IMR-90 (cell line): ENCODE results near the gene RASSF3. TPM values are rescaled to one million over a fixed set of nuclear protein-coding genes. Genes with fewer than 3 reads are reported as not detected.

Experiments used
- ATAC-seq: fragments of 200-7000 bp; cut with Tn5 transposase; 2 replicates; pipeline ENCODE4 v1.9.1; 2020; ENCODE audit warnings: low read depth, mild to moderate bottlenecking, moderate library complexity
- BruUV-seq: library from RNA; stranded (reverse); fragments of 400-500 nt; replicated peaks from 2 replicates; lab custom pipeline; 2021; lab: Mats Ljungman, UMichigan
- CTCF ChIA-PET: fragments of 300-600 bp; formaldehyde crosslinking; extraction: SDS; loops from one replicate; lab custom pipeline; 2021; ENCODE audit warnings: antibody characterized with exemption; lab: Yijun Ruan, JAX
- POLR2A ChIA-PET: fragments of 300-600 bp; sonication (Branson Sonifier 250); formaldehyde crosslinking; loops from one replicate; lab custom pipeline; 2022; ENCODE audit warnings: antibody characterized with exemption; ENCODE audit not compliant: unreplicated experiment; lab: Charles Lee
- DNase-seq: peaks from one replicate; pipeline ENCODE4 v3.0.0; 2013
- H2AFZ ChIP-seq: replicated peaks from 2 replicates; pipeline ENCODE3; 2013; ENCODE audit warnings: low read length, mild to moderate bottlenecking; ENCODE audit not compliant: poor library complexity
- H2AK5ac ChIP-seq: 2 replicates; pipeline ENCODE4 v1.6.1; 2013; ENCODE audit warnings: low read depth, low read length, inconsistent platforms
- H2AK9ac ChIP-seq: replicated peaks from 2 replicates; pipeline ENCODE3; 2013; ENCODE audit warnings: mild to moderate bottlenecking, low read depth, low read length, moderate library complexity; ENCODE audit not compliant: poor library complexity
- H2BK120ac ChIP-seq: 2 replicates; pipeline ENCODE4 v1.6.1; 2013; ENCODE audit warnings: low read depth, low read length, inconsistent platforms
- H2BK15ac ChIP-seq: 3 replicates; pipeline ENCODE4 v1.6.1; 2013; ENCODE audit warnings: low read depth, low read length, inconsistent platforms
- H2BK20ac ChIP-seq: 2 replicates; pipeline ENCODE4 v1.6.1; 2013; ENCODE audit warnings: low read depth, mild to moderate bottlenecking, inconsistent platforms, low read length, moderate library complexity
- H2BK5ac ChIP-seq: 2 replicates; pipeline ENCODE4 v1.6.1; 2013; ENCODE audit warnings: mild to moderate bottlenecking, low read depth, low read length, inconsistent platforms; ENCODE audit not compliant: poor library complexity, severe bottlenecking
- H3K14ac ChIP-seq: replicated peaks from 2 replicates; pipeline ENCODE4 v1.6.1; 2013; ENCODE audit warnings: low read depth, low read length, inconsistent platforms
- H3K18ac ChIP-seq: 2 replicates; pipeline ENCODE4 v1.6.1; 2013; ENCODE audit warnings: low read depth, low read length, control low read depth
- H3K23ac ChIP-seq: 2 replicates; pipeline ENCODE4 v1.6.1; 2013; ENCODE audit warnings: low read depth, low read length, inconsistent platforms
- H3K27ac ChIP-seq: 2 replicates; pipeline ENCODE4 v1.5.1; 2013; ENCODE audit warnings: mild to moderate bottlenecking, control low read depth, low read length; ENCODE audit not compliant: insufficient read depth
- H3K27me3 ChIP-seq: 2 replicates; pipeline ENCODE4 v1.6.1; 2013; ENCODE audit warnings: low read length; ENCODE audit not compliant: control insufficient read depth, insufficient read depth
- H3K36me3 ChIP-seq: 2 replicates; pipeline ENCODE4 v1.6.1; 2013; ENCODE audit warnings: low read length, mixed read lengths; ENCODE audit not compliant: control insufficient read depth, insufficient read depth
- H3K4ac ChIP-seq: 2 replicates; pipeline ENCODE4 v1.6.1; 2013; ENCODE audit warnings: low read depth, low read length, inconsistent platforms
- H3K4me1 ChIP-seq: 2 replicates; pipeline ENCODE4 v1.6.1; 2013; ENCODE audit warnings: low read length, mixed read lengths; ENCODE audit not compliant: control insufficient read depth, insufficient read depth
- H3K4me2 ChIP-seq: 2 replicates; pipeline ENCODE4 v1.6.1; 2013; ENCODE audit warnings: low read depth, mild to moderate bottlenecking, control low read depth, low read length, moderate library complexity
- H3K4me3 ChIP-seq: 2 replicates; pipeline ENCODE4 v1.5.1; 2013; ENCODE audit warnings: low read depth, mild to moderate bottlenecking, control low read depth, low read length, moderate library complexity; ENCODE audit not compliant: insufficient read depth
- H3K56ac ChIP-seq: 2 replicates; pipeline ENCODE4 v1.6.1; 2013; ENCODE audit warnings: low read length, inconsistent platforms; ENCODE audit not compliant: insufficient read depth; ENCODE audit errors: extremely low read depth
- H3K79me1 ChIP-seq, 2 experiments: 2 replicates each; pipeline ENCODE4 v1.6.1; 2013; ENCODE audit warnings: low read length in 2 of 2, inconsistent platforms in 1 of 2, low read depth in 1 of 2
- H3K9ac ChIP-seq: 2 replicates; pipeline ENCODE4 v1.6.1; 2013; ENCODE audit warnings: low read depth, low read length, control low read depth
- H3K9me1 ChIP-seq: 2 replicates; pipeline ENCODE4 v1.6.1; 2013; ENCODE audit warnings: low read length, inconsistent platforms; ENCODE audit not compliant: insufficient read depth
- H3K9me3 ChIP-seq: 2 replicates; pipeline ENCODE4 v1.6.1; 2013; ENCODE audit warnings: low read length; ENCODE audit not compliant: control insufficient read depth, insufficient read depth
- H4K20me1 ChIP-seq: 2 replicates; pipeline ENCODE4 v1.6.1; 2013; ENCODE audit warnings: low read length, inconsistent platforms; ENCODE audit not compliant: insufficient read depth
- H4K5ac ChIP-seq: 2 replicates; pipeline ENCODE4 v1.6.1; 2013; ENCODE audit warnings: mild to moderate bottlenecking, low read depth, low read length, control low read depth
- H4K8ac ChIP-seq, 2 experiments: 2 replicates each; pipeline ENCODE4 v1.6.1; 2013; ENCODE audit warnings: low read depth in 2 of 2, low read length in 2 of 2, control low read depth in 1 of 2, inconsistent platforms in 1 of 2
- H4K91ac ChIP-seq: 2 replicates; pipeline ENCODE4 v1.6.1; 2013; ENCODE audit warnings: low read depth, low read length, inconsistent platforms; ENCODE audit not compliant: insufficient read depth
- CEBPB ChIP-seq: IDR thresholded peaks from 2 replicates; pipeline ENCODE4 v1.6.1; 2012; ENCODE audit warnings: low read depth, low read length, improper control_type of control experiment
- MAZ ChIP-seq: IDR thresholded peaks from 2 replicates; pipeline ENCODE4 v1.6.1; 2012; ENCODE audit warnings: low read depth, mild to moderate bottlenecking, low read length, improper control_type of control experiment, moderate library complexity, borderline replicate concordance
- POLR2A ChIP-seq: IDR thresholded peaks from 2 replicates; pipeline ENCODE4 v1.6.1; 2012; ENCODE audit warnings: mild to moderate bottlenecking, low read depth, low read length
- RAD21 ChIP-seq: IDR thresholded peaks from 2 replicates; pipeline ENCODE4 v1.6.1; 2012; ENCODE audit warnings: low read length, improper control_type of control experiment
- SMC3 ChIP-seq: fragments of 150-350 bp; IDR thresholded peaks from 2 replicates; pipeline ENCODE4 v1.6.1; 2016; ENCODE audit warnings: low read depth, mild to moderate bottlenecking, antibody characterized with exemption, low read length, moderate library complexity
- WGBS, 2 experiments: methylation state at CpG; one replicate each; pipeline versions ENCODE4 v1.1.5 to v1.1.7; 2013; ENCODE audit warnings: missing lambda C conversion rate in 2 of 2; ENCODE audit not compliant: insufficient read length in 1 of 2; ENCODE audit errors: extremely low coverage in 2 of 2; 5-methylcytosine and 5-hydroxymethylcytosine counted together
- dilution Hi-C: fragments of 300-500 bp; cut with HindIII; formaldehyde crosslinking; loops from one replicate; pipeline ENCODE4 v1.14.3; 2018; ENCODE audit warnings: low sequenced_read_pairs; ENCODE audit not compliant: unreplicated experiment
- in situ Hi-C: fragments of 300-500 bp; cut with MboI; formaldehyde crosslinking; loops from 3 replicates; pipeline ENCODE4 v1.14.3; 2019; ENCODE audit warnings: low sequenced_read_pairs, inconsistent platforms, mixed read lengths
- intact Hi-C: fragments of 100-400 bp; cut with micrococcal nuclease; formaldehyde crosslinking; loops from 2 replicates; pipeline ENCODE4 v1.10.0; 2022
- polyA plus RNA-seq, 3 experiments: library from polyadenylated mRNA; depleted of rRNA; stranded (reverse); fragments of >200 nt; gene quantifications; 2 replicates each; pipeline ENCODE4 v1.2.3, GENCODE V29; 2012; ENCODE audit warnings: low replicate concordance in 1 of 3
- total RNA-seq: library from RNA; depleted of rRNA; stranded (reverse); fragments of >200 nt; gene quantifications from 2 replicates; pipeline ENCODE4 v1.2.3, GENCODE V29; 2012

Gene RASSF3
- total and polyA plus RNA-seq, 2 of the 4 experiments (the other 2 are of a cell fraction) = 18.7 to 39.3 TPM

DNA sequence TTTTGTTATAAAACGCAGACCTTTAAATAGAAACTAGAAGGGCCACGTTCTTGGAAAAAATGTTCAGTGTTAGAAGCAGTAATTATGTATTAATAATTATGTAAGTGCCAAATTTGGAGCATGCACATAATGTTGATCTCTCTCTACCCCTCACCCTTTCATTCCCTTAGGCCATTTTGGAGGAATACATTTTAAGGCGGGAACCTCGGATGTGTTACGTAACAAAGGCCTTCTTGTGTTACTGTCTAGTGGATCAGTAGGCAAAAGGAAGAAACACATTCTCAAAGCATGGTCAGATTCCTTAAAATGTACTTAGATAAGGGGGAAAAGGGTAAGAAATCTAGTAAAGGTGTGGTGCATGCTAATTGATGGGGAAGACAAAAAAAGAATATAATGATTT lies 52.7 kb downstream of the RASSF3 start:
- no CpG with 5 or more reads among the region's 5 CpGs for WGBS, 2 experiments
- Histone ChIP-seq H3K27ac (no peak overlapping the region), H3K4me1 (peaks cover 10% of the 10 kb centered on the region), H2BK15ac (no peak overlapping the region), H3K9me1 (peaks cover 24% of the 10 kb centered on the region), H4K20me1 (peaks cover 52% of the 10 kb centered on the region), H2AFZ (no peak overlapping the region), H2AK5ac (no peak overlapping the region), H2BK20ac (no peak overlapping the region), H3K4me2 (no peak overlapping the region), H3K18ac (no peak overlapping the region), H2AK9ac (no peak overlapping the region), H3K9me3 (no peaks in the 10 kb centered on the region), H3K4ac (no peak overlapping the region), H3K14ac (no peak overlapping the region), H3K23ac (no peak overlapping the region), H4K8ac (no peak overlapping the region), H3K36me3 (no peaks in the 10 kb centered on the region), H2BK120ac (no peak overlapping the region), H2BK5ac (no peak overlapping the region), H3K4me3 (no peak overlapping the region), H3K27me3 (no peaks in the 10 kb centered on the region), H4K5ac (no peak overlapping the region), H3K56ac (no peak overlapping the region), H3K9ac (no peak overlapping the region), H3K79me1 (peaks cover 22 to 81% of the 10 kb centered on the region in 2 experiments), H4K91ac (no peak overlapping the region)
- no peak for DNase-seq
- TF ChIP-seq CEBPB (peak; percentile 61), SMC3 (no peak), RAD21 (no peak), POLR2A (no peak), MAZ (no peak)
- ChIA-PET POLR2A (no interaction called here), CTCF (no interaction called here)
- intact Hi-C loops (no loop called here), in situ Hi-C loops (no loop called here), dilution Hi-C loops (no loop called here)
- no TSS peak for BruUV-seq
- ATAC-seq = no peak
